CD4-positive, alpha-beta T cell (primary cell): Measurements from ENCODE around the gene CPTP. TPM values are rescaled to one million over a fixed set of nuclear protein-coding genes. Genes with fewer than 3 reads are reported as not detected.

ENCODE experiments used
- ATAC-seq: fragments of 200-7000 bp; cut with Tn5 transposase; one replicate; pipeline ENCODE4 v1.10.0; 2022; ENCODE audit warnings: mild to moderate bottlenecking; ENCODE audit not compliant: poor library complexity
- CTCF ChIA-PET: fragments of 350-600 bp; sonication (Branson Sonifier 250); formaldehyde crosslinking; loops from one replicate; lab custom pipeline; 2021; ENCODE audit warnings: antibody characterized with exemption, inconsistent platforms; lab: Charles Lee
- POLR2A ChIA-PET: fragments of 350-600 bp; sonication (Branson Sonifier 250); formaldehyde crosslinking; loops from one replicate; lab custom pipeline; 2021; ENCODE audit warnings: antibody characterized with exemption, inconsistent platforms; lab: Charles Lee
- DNase-seq, 14 experiments: peaks; one replicate each; pipeline ENCODE4 v3.0.0-alpha.2; 2013 to 2020; ENCODE audit warnings: mixed read lengths in 2 of 14
- H3K27ac ChIP-seq, 2 donors: one replicate each; pipeline versions ENCODE4 v1.5.1 to v1.7.0; 2013; ENCODE audit warnings: low read length in 2 of 2, low read depth in 1 of 2, mild to moderate bottlenecking in 1 of 2
- H3K27me3 ChIP-seq, 2 experiments: 1 replicate in 1 of 2; 2 replicates in 1 of 2; pipeline versions ENCODE4 v1.6.1 to v1.7.0; 2013; ENCODE audit warnings: low read length in 2 of 2, control low read depth in 1 of 2, mild to moderate bottlenecking in 1 of 2, moderate library complexity in 1 of 2; ENCODE audit not compliant: insufficient read depth in 2 of 2, control insufficient read depth in 1 of 2
- H3K36me3 ChIP-seq: one replicate; pipeline ENCODE4 v1.6.1; 2013; ENCODE audit warnings: low read length, control low read depth; ENCODE audit not compliant: insufficient read depth
- H3K4me1 ChIP-seq: one replicate; pipeline ENCODE4 v1.6.1; 2013; ENCODE audit warnings: low read length, control low read depth; ENCODE audit not compliant: insufficient read depth
- H3K4me3 ChIP-seq: one replicate; pipeline ENCODE4 v1.5.1; 2013; ENCODE audit warnings: mild to moderate bottlenecking, low read length, moderate library complexity
- H3K9me3 ChIP-seq, 2 experiments: 1 replicate in 1 of 2; 2 replicates in 1 of 2; pipeline versions ENCODE4 v1.6.1 to v1.7.0; 2013; ENCODE audit warnings: low read length in 2 of 2, mild to moderate bottlenecking in 2 of 2, control low read depth in 1 of 2, moderate library complexity in 1 of 2; ENCODE audit not compliant: control insufficient read depth in 1 of 2, insufficient read depth in 1 of 2
- H3K27ac Mint-ChIP-seq: one replicate; pipeline ENCODE4 v1.8.0; 2020; ENCODE audit warnings: mixed read lengths
- H3K27me3 Mint-ChIP-seq: one replicate; pipeline ENCODE4 v1.8.0; 2021; ENCODE audit warnings: mixed read lengths
- H3K36me3 Mint-ChIP-seq: one replicate; pipeline ENCODE4 v1.8.0; 2021; ENCODE audit warnings: low read depth, mixed read lengths
- H3K4me1 Mint-ChIP-seq: one replicate; pipeline ENCODE4 v1.8.0; 2021; ENCODE audit warnings: low read depth, mixed read lengths
- H3K4me3 Mint-ChIP-seq: one replicate; pipeline ENCODE4 v1.8.0; 2020; ENCODE audit warnings: mild to moderate bottlenecking, mixed read lengths
- H3K9me3 Mint-ChIP-seq: one replicate; pipeline ENCODE4 v1.8.0; 2020; ENCODE audit warnings: mixed read lengths
- intact Hi-C, 2 experiments: fragments of 100-400 bp; cut with DNase I in 1 of 2; cut with micrococcal nuclease in 1 of 2; formaldehyde crosslinking; loops; one replicate each; pipeline versions ENCODE4 v1.15.1 to v1.9.0; 2023 to 2025; cut with DNase I, micrococcal nuclease
- total RNA-seq, 174 experiments: library from RNA in 2 of 174; stranded (reverse) in 2 of 174; gene quantifications; one replicate each; pipeline ENCODE4 v1.2.3 and lab custom pipeline; 2021 to 2026
- TF ChIP-seq, protein P1 (sequence below): fragments of 200-600 bp; IDR thresholded peaks from one replicate; pipeline ENCODE4 v1.8.0; 2022; ENCODE audit warnings: antibody characterized with exemption, mild to moderate bottlenecking

CPTP gene
- total RNA-seq, 2 experiments from 2014 or later, result 11.6 to 12.9 TPM

DNA sequence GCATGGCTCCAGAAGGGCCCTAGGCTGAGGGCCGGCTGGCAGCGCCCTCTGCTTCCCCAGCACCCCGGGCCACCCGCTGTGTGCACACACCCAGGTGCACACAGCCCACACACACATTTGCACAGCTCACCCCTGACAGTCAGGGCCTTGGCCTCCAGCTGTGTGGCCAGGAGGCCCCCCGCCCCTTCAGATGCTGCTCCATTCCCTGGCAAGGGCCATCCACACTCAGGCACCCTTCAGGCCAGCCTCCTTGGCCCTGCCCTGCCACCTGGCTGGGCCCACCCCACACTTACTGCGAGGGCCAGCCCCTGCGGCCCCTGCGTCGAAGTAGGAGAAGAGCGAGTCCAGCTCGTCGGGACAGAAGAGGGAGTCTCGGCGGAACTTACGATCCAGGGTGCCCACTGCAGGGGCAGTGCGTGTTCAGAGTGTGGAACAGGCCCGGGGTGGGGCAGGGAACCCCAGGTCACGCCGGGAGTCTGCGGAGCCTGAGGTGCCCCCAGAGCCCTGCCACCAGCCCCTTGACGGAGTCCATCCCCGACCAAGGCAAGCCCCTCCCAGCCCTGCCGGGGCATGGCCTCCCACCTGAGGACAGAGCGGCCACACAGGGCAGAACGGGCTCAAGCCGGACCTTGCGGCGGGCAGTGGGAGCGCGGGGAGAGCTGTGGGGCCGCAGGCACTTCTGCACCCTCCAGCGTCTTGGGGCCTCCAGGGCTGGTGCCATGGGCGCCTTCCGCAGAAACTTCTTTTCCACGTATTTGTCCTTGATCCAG is 29.3 kb upstream of the CPTP start:
- POLR2A ChIA-PET, result no interaction called here
- ATAC-seq (no peak), DNase-seq (no peak)
- H3K4me3 Mint-ChIP-seq, result no peak overlapping the region
- no peaks in the 10 kb centered on the region for H3K27me3 Mint-ChIP-seq
- Histone ChIP-seq H3K4me1 (peaks cover 12% of the 10 kb centered on the region), H3K27ac (no peak overlapping the region), H3K4me3 (no peak overlapping the region), H3K27me3 (no peaks in the 10 kb centered on the region), H3K36me3 (no peaks in the 10 kb centered on the region), H3K9me3 (no peaks in the 10 kb centered on the region)
- TF ChIP-seq, protein P1, sequence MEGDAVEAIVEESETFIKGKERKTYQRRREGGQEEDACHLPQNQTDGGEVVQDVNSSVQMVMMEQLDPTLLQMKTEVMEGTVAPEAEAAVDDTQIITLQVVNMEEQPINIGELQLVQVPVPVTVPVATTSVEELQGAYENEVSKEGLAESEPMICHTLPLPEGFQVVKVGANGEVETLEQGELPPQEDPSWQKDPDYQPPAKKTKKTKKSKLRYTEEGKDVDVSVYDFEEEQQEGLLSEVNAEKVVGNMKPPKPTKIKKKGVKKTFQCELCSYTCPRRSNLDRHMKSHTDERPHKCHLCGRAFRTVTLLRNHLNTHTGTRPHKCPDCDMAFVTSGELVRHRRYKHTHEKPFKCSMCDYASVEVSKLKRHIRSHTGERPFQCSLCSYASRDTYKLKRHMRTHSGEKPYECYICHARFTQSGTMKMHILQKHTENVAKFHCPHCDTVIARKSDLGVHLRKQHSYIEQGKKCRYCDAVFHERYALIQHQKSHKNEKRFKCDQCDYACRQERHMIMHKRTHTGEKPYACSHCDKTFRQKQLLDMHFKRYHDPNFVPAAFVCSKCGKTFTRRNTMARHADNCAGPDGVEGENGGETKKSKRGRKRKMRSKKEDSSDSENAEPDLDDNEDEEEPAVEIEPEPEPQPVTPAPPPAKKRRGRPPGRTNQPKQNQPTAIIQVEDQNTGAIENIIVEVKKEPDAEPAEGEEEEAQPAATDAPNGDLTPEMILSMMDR, result no peak
- no peaks in the 10 kb centered on the region for H3K9me3 Mint-ChIP-seq
- CTCF ChIA-PET, result no interaction called here
- H3K27ac Mint-ChIP-seq, result no peak overlapping the region
- intact Hi-C loops, result no loop called here
- no peaks in the 10 kb centered on the region for H3K36me3 Mint-ChIP-seq
- no peaks in the 10 kb centered on the region for H3K4me1 Mint-ChIP-seq

DNA sequence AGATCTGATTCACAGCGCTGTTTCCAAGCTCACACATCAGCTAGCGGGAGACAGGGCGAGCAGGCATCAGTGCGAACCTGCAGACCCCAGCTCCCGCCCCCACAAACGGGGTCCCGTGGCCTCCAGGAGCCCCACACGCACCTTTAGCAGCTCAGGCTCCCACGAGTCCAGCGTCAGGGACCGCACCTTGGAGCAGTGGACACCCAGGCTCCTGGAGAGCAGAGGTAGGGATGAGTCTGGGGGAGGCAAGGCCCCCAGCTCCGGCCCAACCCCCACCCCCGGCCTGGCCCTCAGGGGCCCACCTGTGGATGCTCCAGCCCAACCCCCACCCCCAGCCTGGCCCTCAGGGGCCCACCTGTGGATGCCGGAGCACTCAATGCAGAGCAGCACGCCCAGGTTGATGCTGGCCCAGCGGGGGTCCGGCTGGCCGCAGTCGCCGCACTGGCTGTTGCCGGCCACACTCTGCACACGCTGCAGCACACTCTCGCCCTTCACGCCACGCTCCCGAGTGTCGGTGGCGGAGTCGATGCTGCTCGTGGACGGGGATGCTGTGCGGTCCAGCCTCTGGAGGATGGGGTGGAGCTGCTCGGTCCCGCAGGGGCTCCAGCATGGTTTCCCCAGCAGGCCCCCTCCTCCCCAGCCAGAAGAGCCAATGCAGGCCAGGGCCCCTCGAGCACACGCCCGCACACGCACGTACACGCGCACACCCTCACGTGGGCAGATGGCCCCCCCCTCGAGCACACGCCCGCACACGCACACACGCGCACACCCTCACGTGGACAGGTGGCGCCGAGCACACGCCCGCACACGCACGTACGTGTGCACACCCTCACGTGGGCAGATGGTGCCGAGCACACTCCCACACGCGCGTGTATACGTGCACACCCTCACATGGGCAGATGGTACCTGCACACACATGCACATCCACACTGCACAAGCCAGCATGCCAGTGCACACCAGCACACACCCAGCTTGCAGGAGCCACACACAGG is 28.2 kb upstream of the CPTP start:
- DNase-seq, result no peak
- intact Hi-C loops, result no loop called here
- ChIA-PET CTCF (no interaction called here), POLR2A (no interaction called here)
- H3K27me3 Mint-ChIP-seq, result no peaks in the 10 kb centered on the region
- no peaks in the 10 kb centered on the region for H3K9me3 Mint-ChIP-seq
- H3K27ac Mint-ChIP-seq, result no peak overlapping the region
- ATAC-seq, result no peak
- no peak overlapping the region for H3K4me3 ChIP-seq
- peaks cover 9% of the 10 kb centered on the region for H3K4me1 ChIP-seq
- H3K27me3 ChIP-seq, result no peaks in the 10 kb centered on the region
- H3K36me3 Mint-ChIP-seq, result no peaks in the 10 kb centered on the region
- no peak overlapping the region for H3K4me3 Mint-ChIP-seq
- TF ChIP-seq, protein P1, result no peak
- no peaks in the 10 kb centered on the region for H3K9me3 ChIP-seq
- no peak overlapping the region for H3K27ac ChIP-seq
- H3K4me1 Mint-ChIP-seq, result no peaks in the 10 kb centered on the region
- no peaks in the 10 kb centered on the region for H3K36me3 ChIP-seq

DNA sequence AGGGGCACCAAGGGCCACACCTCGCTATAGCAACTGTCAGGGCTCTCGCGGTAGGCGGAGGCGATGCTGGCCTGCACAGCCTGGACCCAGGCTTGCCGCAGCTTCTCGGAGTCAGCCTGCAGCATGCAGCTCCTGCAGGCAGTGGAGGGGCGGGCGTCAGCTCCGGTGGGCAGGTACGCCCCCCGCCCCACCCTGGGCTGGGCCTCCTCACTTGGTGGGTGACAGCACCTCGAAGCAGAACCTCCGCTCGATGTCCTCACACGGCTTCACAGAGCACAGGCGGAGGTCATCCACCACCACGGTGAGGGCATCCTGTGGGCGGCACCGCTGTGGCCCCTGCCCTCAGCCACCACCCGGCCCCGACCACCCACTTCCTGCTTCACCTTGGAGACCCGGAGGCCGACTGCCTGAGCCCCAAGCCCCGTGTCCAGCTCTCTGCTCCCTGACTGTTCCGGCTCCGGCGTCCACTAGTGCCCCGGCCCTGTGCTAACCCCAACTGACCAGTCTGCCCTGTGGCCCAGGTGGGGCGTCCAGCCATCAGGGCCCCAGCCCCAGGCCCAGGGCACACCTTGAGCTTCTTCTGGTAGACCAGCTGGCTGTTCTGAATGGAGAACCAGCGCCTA is 26.7 kb upstream of the CPTP start:
- intact Hi-C loops, result no loop called here
- CTCF ChIA-PET, result no interaction called here
- Histone ChIP-seq H3K27ac (no peak overlapping the region), H3K36me3 (no peaks in the 10 kb centered on the region), H3K27me3 (no peaks in the 10 kb centered on the region), H3K9me3 (no peaks in the 10 kb centered on the region), H3K4me1 (no peaks in the 10 kb centered on the region), H3K4me3 (no peak overlapping the region)
- Mint-ChIP-seq H3K9me3 (no peaks in the 10 kb centered on the region), H3K4me1 (no peaks in the 10 kb centered on the region), H3K4me3 (no peak overlapping the region), H3K27me3 (no peaks in the 10 kb centered on the region), H3K36me3 (no peaks in the 10 kb centered on the region), H3K27ac (no peak overlapping the region)
- DNase-seq (no peak), ATAC-seq (no peak)
- TF ChIP-seq, protein P1, result no peak
- POLR2A ChIA-PET, result no interaction called here
